GM21825 (cell line): ENCODE results near the gene RTN4.
"Not testable (repeated sequence)": the region's sequence is repeated elsewhere in the genome, so short reads cannot be mapped to it uniquely, and the experiment has no call there.

Experiments
- ATAC-seq: cut with Tn5 transposase; IDR thresholded peaks from one replicate; pipeline ENCODE4 v1.9.1; 2021; ENCODE audit warnings: mild to moderate bottlenecking, moderate library complexity; ENCODE audit not compliant: unreplicated experiment

The RTN4 gene

GRCh38 chr2:55011831-55012671 is 38.2 kb downstream of the RTN4 start:
- no peak for ATAC-seq

GRCh38 chr2:55010915-55011314 is 39.3 kb downstream of the RTN4 start:
- ATAC-seq = no peak

- peak; percentile 91 for ATAC-seq
Observed at GRCh38 chr2:55010149-55010591, 40.1 kb downstream of the RTN4 start.

GRCh38 chr2:55009277-55010060 is 40.8 kb downstream of the RTN4 start:
- peak; percentile 5 for ATAC-seq

GRCh38 chr2:55006306-55006705 is 43.9 kb downstream of the RTN4 start:
- no peak for ATAC-seq

GRCh38 chr2:55003706-55004639 is 46.3 kb downstream of the RTN4 start:
- ATAC-seq = no peak

GRCh38 chr2:55001716-55002115 is 48.5 kb downstream of the RTN4 start:
- no peak for ATAC-seq

GRCh38 chr2:55000341-55000740 is 49.9 kb downstream of the RTN4 start:
- ATAC-seq = no peak

- ATAC-seq = no peak
Observed at GRCh38 chr2:54999182-54999581, 51.1 kb downstream of the RTN4 start.

GRCh38 chr2:54997826-54998225 is 52.4 kb downstream of the RTN4 start:
- no peak for ATAC-seq

- ATAC-seq = no peak
Observed at GRCh38 chr2:54995553-54995952, 54.7 kb downstream of the RTN4 start.

GRCh38 chr2:54990694-54991093 is 59.6 kb downstream of the RTN4 start:
- not testable (repeated sequence) for ATAC-seq

- ATAC-seq = no peak
Observed at GRCh38 chr2:54988612-54989011, 61.6 kb downstream of the RTN4 start.

- no peak for ATAC-seq
Observed at GRCh38 chr2:54986264-54986663, 64.0 kb downstream of the RTN4 start.

- no peak for ATAC-seq
Observed at GRCh38 chr2:54984476-54984875, 65.8 kb downstream of the RTN4 start.

- no peak for ATAC-seq
Observed at GRCh38 chr2:54983345-54984220, 66.7 kb downstream of the RTN4 start.

GRCh38 chr2:54981385-54981784 is 68.9 kb downstream of the RTN4 start:
- ATAC-seq = no peak

- ATAC-seq = no peak
Observed at GRCh38 chr2:54979321-54980044, 70.8 kb downstream of the RTN4 start.

GRCh38 chr2:54977149-54977548 is 73.1 kb downstream of the RTN4 start:
- peak; percentile 92 for ATAC-seq
